H54 (cell line): ENCODE data around the gene CCDC85B.
A peak's percentile ranks its signal among the peaks of the same experiment; 100 is the strongest.

Experiments used
- DNase-seq: peaks from one replicate; pipeline ENCODE4 v3.0.0; 2011; ENCODE audit warnings: low spot score, mixed read lengths; ENCODE audit not compliant: insufficient read length
- FAIRE-seq: peaks from 3 replicates; lab custom pipeline; 2011; peaks lifted over from hg19 to GRCh38; lab: Jason Lieb, UNC
- POLR2A ChIP-seq: IDR thresholded peaks from 2 replicates; pipeline ENCODE4 v1.6.1; 2011; ENCODE audit warnings: low read depth, mild to moderate bottlenecking, low read length

The CCDC85B gene

GRCh38 chr11:65861165-65861505, 29.3 kb upstream of the CCDC85B start:
- DNase-seq (no peak), FAIRE-seq (no peak)
- TF ChIP-seq POLR2A, result no peak

GRCh38 chr11:65861533-65862183, 28.8 kb upstream of the CCDC85B start:
- DNase-seq (no peak), FAIRE-seq (no peak)
- TF ChIP-seq POLR2A, result no peak

- TF ChIP-seq POLR2A, result no peak
- no peak for DNase-seq
- no peak for FAIRE-seq
These were observed 28.2 kb upstream of the CCDC85B start for GRCh38 chr11:65862191-65862735.

- TF ChIP-seq POLR2A, result no peak
- DNase-seq, result no peak
- FAIRE-seq, result no peak
These were observed 27.3 kb upstream of the CCDC85B start for GRCh38 chr11:65862941-65863888.

- FAIRE-seq, result no peak
- TF ChIP-seq POLR2A, result no peak
- no peak for DNase-seq
These were observed 26.4 kb upstream of the CCDC85B start for GRCh38 chr11:65863889-65864705.

- FAIRE-seq (no peak), DNase-seq (no peak)
- TF ChIP-seq POLR2A, result no peak
These were observed 25.6 kb upstream of the CCDC85B start for GRCh38 chr11:65864706-65865471.

- TF ChIP-seq POLR2A, result 0 out of 2 replicates have a peak, but pooled peaks have one; percentile 17
- FAIRE-seq (no peak), DNase-seq (no peak)
These were observed 24.8 kb upstream of the CCDC85B start for GRCh38 chr11:65865550-65866172.

GRCh38 chr11:65866509-65867283, 23.8 kb upstream of the CCDC85B start:
- FAIRE-seq (no peak), DNase-seq (no peak)
- no peak for TF ChIP-seq POLR2A

GRCh38 chr11:65867284-65868071, 23.0 kb upstream of the CCDC85B start:
- FAIRE-seq, result no peak
- DNase-seq, result no peak

GRCh38 chr11:65868076-65868667, 22.3 kb upstream of the CCDC85B start:
- TF ChIP-seq POLR2A, result peak; percentile 45
- DNase-seq, result no peak
- no peak for FAIRE-seq

More at GRCh38 chr11:65867284-65868071, 23.0 kb upstream of the CCDC85B start:
- TF ChIP-seq POLR2A, result no peak

GRCh38 chr11:65868907-65869306, 21.6 kb upstream of the CCDC85B start:
- DNase-seq, result no peak
- no peak for TF ChIP-seq POLR2A
- FAIRE-seq, result no peak
